HG03469 (cell line): Measurements from ENCODE around the gene INTS11.
"Not testable (repeated sequence)": the region's sequence is repeated elsewhere in the genome, so short reads cannot be mapped to it uniquely, and the experiment has no call there.

ENCODE experiments used
- ATAC-seq: cut with Tn5 transposase; IDR thresholded peaks from one replicate; pipeline ENCODE4 v1.9.1; 2021; ENCODE audit warnings: mild to moderate bottlenecking, moderate library complexity, moderate number of reproducible peaks; ENCODE audit not compliant: unreplicated experiment

INTS11 gene

GRCh38 chr1:1331068-1331965 is 6.9 kb upstream of the INTS11 start, which contains the start of gene TAS1R3:
TAS1R3 (plus strand) TSS chr1:1331280; CDS start chr1:1331346, 66 bp downstream.
- no peak for ATAC-seq

GRCh38 chr1:1330366-1331067 is 6.1 kb upstream of the INTS11 start:
- ATAC-seq = no peak

- no peak for ATAC-seq
Measured at GRCh38 chr1:1329304-1330210, 5.1 kb upstream of the INTS11 start.

GRCh38 chr1:1328254-1328653 is 3.8 kb upstream of the INTS11 start:
- no peak for ATAC-seq

GRCh38 chr1:1327291-1327690 is 2.8 kb upstream of the INTS11 start:
- no peak for ATAC-seq

GRCh38 chr1:1326075-1326605 is 1.7 kb upstream of the INTS11 start:
- no peak for ATAC-seq

- ATAC-seq = no peak
Measured at GRCh38 chr1:1325288-1326074, 1.0 kb upstream of the INTS11 start.

GRCh38 chr1:1324084-1324523 is 356 bp downstream of the INTS11 start:
- ATAC-seq = peak; percentile 10

- no peak for ATAC-seq
Measured at GRCh38 chr1:1322952-1323351, 1.5 kb downstream of the INTS11 start.

GRCh38 chr1:1322418-1322817 is 2.0 kb downstream of the INTS11 start:
- ATAC-seq = no peak

- no peak for ATAC-seq
Measured at GRCh38 chr1:1321477-1321876, 3.0 kb downstream of the INTS11 start.

GRCh38 chr1:1320666-1321448 is 3.6 kb downstream of the INTS11 start:
- no peak for ATAC-seq

GRCh38 chr1:1319646-1319941 is 4.9 kb downstream of the INTS11 start:
- no peak for ATAC-seq

GRCh38 chr1:1318777-1319645 is 5.4 kb downstream of the INTS11 start:
- no peak for ATAC-seq

- ATAC-seq = no peak
Measured at GRCh38 chr1:1318131-1318652, 6.3 kb downstream of the INTS11 start.

- ATAC-seq = no peak
Measured at GRCh38 chr1:1317420-1317819, 7.0 kb downstream of the INTS11 start.

GRCh38 chr1:1316199-1316598 is 8.3 kb downstream of the INTS11 start:
- ATAC-seq = not testable (repeated sequence)

- ATAC-seq = no peak
Measured at GRCh38 chr1:1315435-1315954, 9.0 kb downstream of the INTS11 start.
